ENCODE results near the gene FRMD4A.

DNA sequence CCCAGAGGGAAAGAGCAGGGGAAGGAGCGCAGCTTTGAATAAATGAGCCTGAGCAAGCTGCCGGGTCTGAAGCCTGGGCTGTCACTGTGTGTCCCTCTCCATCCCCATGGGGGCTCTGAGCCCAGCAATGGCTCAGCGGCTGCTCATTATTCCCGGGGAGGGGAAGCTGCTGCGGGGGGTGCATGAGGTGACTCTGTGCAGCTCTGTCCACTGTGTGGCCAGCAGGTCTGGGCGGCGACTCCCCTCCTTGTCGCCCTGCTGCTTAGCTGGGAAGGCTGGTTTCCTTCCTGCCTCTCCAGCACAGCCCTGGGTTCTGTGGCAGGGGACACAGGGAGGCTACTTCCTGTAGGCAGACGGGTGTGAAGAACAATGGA lies 509.8 kb downstream of the FRMD4A start:
- TF ChIP-seq, protein P1, sequence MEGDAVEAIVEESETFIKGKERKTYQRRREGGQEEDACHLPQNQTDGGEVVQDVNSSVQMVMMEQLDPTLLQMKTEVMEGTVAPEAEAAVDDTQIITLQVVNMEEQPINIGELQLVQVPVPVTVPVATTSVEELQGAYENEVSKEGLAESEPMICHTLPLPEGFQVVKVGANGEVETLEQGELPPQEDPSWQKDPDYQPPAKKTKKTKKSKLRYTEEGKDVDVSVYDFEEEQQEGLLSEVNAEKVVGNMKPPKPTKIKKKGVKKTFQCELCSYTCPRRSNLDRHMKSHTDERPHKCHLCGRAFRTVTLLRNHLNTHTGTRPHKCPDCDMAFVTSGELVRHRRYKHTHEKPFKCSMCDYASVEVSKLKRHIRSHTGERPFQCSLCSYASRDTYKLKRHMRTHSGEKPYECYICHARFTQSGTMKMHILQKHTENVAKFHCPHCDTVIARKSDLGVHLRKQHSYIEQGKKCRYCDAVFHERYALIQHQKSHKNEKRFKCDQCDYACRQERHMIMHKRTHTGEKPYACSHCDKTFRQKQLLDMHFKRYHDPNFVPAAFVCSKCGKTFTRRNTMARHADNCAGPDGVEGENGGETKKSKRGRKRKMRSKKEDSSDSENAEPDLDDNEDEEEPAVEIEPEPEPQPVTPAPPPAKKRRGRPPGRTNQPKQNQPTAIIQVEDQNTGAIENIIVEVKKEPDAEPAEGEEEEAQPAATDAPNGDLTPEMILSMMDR (conservative IDR thresholded peaks at IDR 0.05; ENCODE audit: low read length): no peak
- TF ChIP-seq EZH2phosphoT487 (IDR thresholded peaks at IDR 0.05; ENCODE audit: borderline replicate concordance, low read depth, low read length): no peak
